Liver (tissue), 9 donors: ENCODE data around the gene RHBDD3. TPM values are rescaled to one million over a fixed set of nuclear protein-coding genes. Genes with fewer than 3 reads are reported as not detected.

Experiments
- DNase-seq: peaks from one replicate; pipeline ENCODE4 v3.0.0-alpha.2; 2017; ENCODE audit warnings: low spot score
- H3K27ac ChIP-seq, 2 donors: one replicate each; pipeline ENCODE4 v1.7.0; 2013; ENCODE audit warnings: inconsistent platforms in 2 of 2, low read length in 2 of 2, control low read depth in 1 of 2, low read depth in 1 of 2, mild to moderate bottlenecking in 1 of 2
- H3K27me3 ChIP-seq, 4 donors: one replicate each; pipeline versions ENCODE4 v1.6.1 to v1.7.0; 2013; ENCODE audit warnings: low read length in 3 of 4, inconsistent platforms in 1 of 4, mild to moderate bottlenecking in 1 of 4, moderate library complexity in 1 of 4; ENCODE audit not compliant: control insufficient read depth in 4 of 4, insufficient read depth in 4 of 4
- H3K36me3 ChIP-seq, 4 donors: one replicate each; pipeline versions ENCODE4 v1.6.1 to v1.7.0; 2013; ENCODE audit warnings: low read length in 3 of 4, mild to moderate bottlenecking in 3 of 4, low read depth in 1 of 4, moderate library complexity in 1 of 4; ENCODE audit not compliant: control insufficient read depth in 4 of 4, insufficient read depth in 3 of 4
- H3K4me1 ChIP-seq, 4 donors: one replicate each; pipeline versions ENCODE4 v1.6.1 to v1.7.0; 2013; ENCODE audit warnings: low read length in 3 of 4, mild to moderate bottlenecking in 3 of 4, moderate library complexity in 1 of 4; ENCODE audit not compliant: control insufficient read depth in 4 of 4, insufficient read depth in 4 of 4
- H3K4me3 ChIP-seq, 3 donors: one replicate each; pipeline versions ENCODE4 v1.6.1 to v1.7.0; 2013; ENCODE audit warnings: low read length in 3 of 3, control low read depth in 1 of 3, low read depth in 1 of 3, mild to moderate bottlenecking in 1 of 3
- H3K9ac ChIP-seq, 2 donors: one replicate each; pipeline ENCODE4 v1.7.0; 2013; ENCODE audit warnings: low read length in 2 of 2, mild to moderate bottlenecking in 2 of 2, moderate library complexity in 2 of 2, control low read depth in 1 of 2, low read depth in 1 of 2
- H3K9me3 ChIP-seq, 4 donors: one replicate each; pipeline versions ENCODE4 v1.6.1 to v1.7.0; 2013; ENCODE audit warnings: low read length in 3 of 4; ENCODE audit not compliant: control insufficient read depth in 4 of 4
- EGR1 ChIP-seq, 2 donors: IDR thresholded peaks; 2 replicates each; pipeline ENCODE4 v1.6.1; 2016 to 2018; ENCODE audit warnings: antibody characterized with exemption in 2 of 2, low read depth in 2 of 2
- FOXA1 ChIP-seq: IDR thresholded peaks from 2 replicates; pipeline ENCODE4 v1.6.1; 2016; ENCODE audit warnings: antibody characterized with exemption
- FOXA2 ChIP-seq: IDR thresholded peaks from 2 replicates; pipeline ENCODE4 v1.6.1; 2016; ENCODE audit warnings: antibody characterized with exemption
- GABPA ChIP-seq, 2 donors: IDR thresholded peaks in 1 of 2; conservative IDR thresholded peaks in 1 of 2; 2 replicates each; pipeline ENCODE4 v1.6.1; 2016; ENCODE audit warnings: antibody characterized with exemption in 2 of 2, mild to moderate bottlenecking in 1 of 2, moderate library complexity in 1 of 2
- HNF4A ChIP-seq, 2 donors: conservative IDR thresholded peaks; 2 replicates each; pipeline ENCODE4 v1.6.1; 2016; ENCODE audit warnings: antibody characterized with exemption in 2 of 2, mild to moderate bottlenecking in 2 of 2
- HNF4G ChIP-seq: IDR thresholded peaks from 2 replicates; pipeline ENCODE4 v1.6.1; 2016; ENCODE audit warnings: antibody characterized with exemption
- JUND ChIP-seq, 2 donors: IDR thresholded peaks; 2 replicates each; pipeline ENCODE4 v1.6.1; 2016; ENCODE audit warnings: antibody characterized with exemption in 2 of 2
- RAD21 ChIP-seq, 2 donors: IDR thresholded peaks; 2 replicates each; pipeline ENCODE4 v1.6.1; 2016; ENCODE audit warnings: antibody characterized with exemption in 2 of 2, mild to moderate bottlenecking in 2 of 2
- RXRA ChIP-seq, 2 donors: IDR thresholded peaks; 2 replicates each; pipeline ENCODE4 v1.6.1; 2017 to 2018; ENCODE audit warnings: antibody characterized with exemption in 2 of 2, mild to moderate bottlenecking in 1 of 2
- TAF1 ChIP-seq: conservative IDR thresholded peaks from 2 replicates; pipeline ENCODE4 v1.6.1; 2016; ENCODE audit warnings: antibody characterized with exemption, mild to moderate bottlenecking
- YY1 ChIP-seq: IDR thresholded peaks from 2 replicates; pipeline ENCODE4 v1.6.1; 2016; ENCODE audit warnings: antibody characterized with exemption, mild to moderate bottlenecking
- WGBS: extraction: QIAGEN DNeasy Blood & Tissue Kit; methylation state at CpG from one replicate; pipeline ENCODE4 v1.1.7; 2013; 5-methylcytosine and 5-hydroxymethylcytosine counted together
- polyA plus RNA-seq, 2 donors: library from polyadenylated mRNA; stranded (reverse) in 1 of 2; unstranded in 1 of 2; fragments of 200-250 nt in 1 of 2; fragments of >200 nt in 1 of 2; fragmentation: Nextera tagmentation in 1 of 2; extraction: Ambion mirVana in 1 of 2; gene quantifications; one replicate each; pipeline versions ENCODE4 v1.2.1 to v1.2.3, GENCODE V29; 2013 to 2015
- total RNA-seq, 2 donors: library from RNA; depleted of rRNA; stranded (reverse); fragments of >200 nt; gene quantifications; one replicate each; pipeline ENCODE4 v1.2.3, GENCODE V29; 2014
- TF ChIP-seq, protein P1 (sequence below): IDR thresholded peaks from 2 replicates; pipeline ENCODE4 v1.6.1; 2016; ENCODE audit warnings: antibody characterized with exemption
- TF ChIP-seq, protein P2 (sequence below): fragments of 150-350 bp; IDR thresholded peaks from 2 replicates; pipeline ENCODE4 v1.5.1; 2017; ENCODE audit warnings: improper control_type of control experiment, low read depth, low read length; ENCODE audit not compliant: missing input control
- TF ChIP-seq, protein P3 (sequence below): IDR thresholded peaks from 2 replicates; pipeline ENCODE4 v1.6.1; 2016; ENCODE audit warnings: antibody characterized with exemption
- TF ChIP-seq, protein P4 (sequence below): IDR thresholded peaks from 2 replicates; pipeline ENCODE4 v1.6.1; 2016; ENCODE audit warnings: antibody characterized with exemption
- TF ChIP-seq, protein P5 (sequence below): IDR thresholded peaks from 2 replicates; pipeline ENCODE4 v1.6.1; 2016; ENCODE audit warnings: antibody characterized with exemption, mild to moderate bottlenecking
- donor health status: healthy.
- donor health status: healthy.
- donor health status: healthy.
- donor health status: healthy.
- donor health status: healthy.

RHBDD3 gene
- total and polyA plus RNA-seq, 4 donors: 14.3 to 26.5 (median 18.3) TPM

DNA sequence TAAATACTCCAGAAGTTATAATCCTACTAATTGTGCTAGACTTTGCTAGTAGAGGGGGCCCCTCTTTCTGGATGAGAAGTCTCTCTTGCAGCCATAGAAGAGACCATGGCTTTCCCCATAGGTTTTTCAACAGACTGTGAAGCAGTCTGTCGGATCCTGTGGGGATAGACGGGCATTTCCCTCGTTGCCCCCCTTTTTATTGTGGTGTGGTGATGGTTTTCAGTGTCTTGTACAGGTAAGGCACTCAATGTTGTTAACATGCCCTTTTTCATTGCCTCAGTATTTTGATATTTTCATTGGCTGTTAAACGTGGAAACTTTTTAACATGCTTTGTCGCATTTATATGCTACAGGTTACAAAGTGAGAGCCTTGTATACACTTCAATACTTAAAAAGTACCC is 22.3 kb upstream of the RHBDD3 start:
- Histone ChIP-seq H3K27ac (no peak overlapping the region), H3K36me3 (peaks cover 29 to 87% (median 82%) of the 10 kb centered on the region in 4 donors), H3K27me3 (no peaks in the 10 kb centered on the region), H3K9me3 (no peaks in the 10 kb centered on the region), H3K4me1 (no peaks in the 10 kb centered on the region), H3K4me3 (no peak overlapping the region), H3K9ac (no peak overlapping the region)
- DNase-seq: no peak
- 80% methylated on average over 5 of the region's 5 CpGs for WGBS
- TF ChIP-seq HNF4G (no peak), GABPA (IDR thresholded peaks at IDR 0.05 in 1 of 2, conservative IDR thresholded peaks at IDR 0.05 in 1 of 2) (no peak), FOXA1 (no peak), RXRA (IDR thresholded peaks at IDR 0.05) (no peak), EGR1 (IDR thresholded peaks at IDR 0.05; ENCODE audit: low read depth in 2 of 2) (no peak), TAF1 (no peak), JUND (IDR thresholded peaks at IDR 0.05) (no peak), FOXA2 (no peak), HNF4A (conservative IDR thresholded peaks at IDR 0.05) (no peak), RAD21 (IDR thresholded peaks at IDR 0.05) (no peak)
- TF ChIP-seq, protein P1, sequence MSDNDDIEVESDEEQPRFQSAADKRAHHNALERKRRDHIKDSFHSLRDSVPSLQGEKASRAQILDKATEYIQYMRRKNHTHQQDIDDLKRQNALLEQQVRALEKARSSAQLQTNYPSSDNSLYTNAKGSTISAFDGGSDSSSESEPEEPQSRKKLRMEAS: no peak
- TF ChIP-seq, protein P2, sequence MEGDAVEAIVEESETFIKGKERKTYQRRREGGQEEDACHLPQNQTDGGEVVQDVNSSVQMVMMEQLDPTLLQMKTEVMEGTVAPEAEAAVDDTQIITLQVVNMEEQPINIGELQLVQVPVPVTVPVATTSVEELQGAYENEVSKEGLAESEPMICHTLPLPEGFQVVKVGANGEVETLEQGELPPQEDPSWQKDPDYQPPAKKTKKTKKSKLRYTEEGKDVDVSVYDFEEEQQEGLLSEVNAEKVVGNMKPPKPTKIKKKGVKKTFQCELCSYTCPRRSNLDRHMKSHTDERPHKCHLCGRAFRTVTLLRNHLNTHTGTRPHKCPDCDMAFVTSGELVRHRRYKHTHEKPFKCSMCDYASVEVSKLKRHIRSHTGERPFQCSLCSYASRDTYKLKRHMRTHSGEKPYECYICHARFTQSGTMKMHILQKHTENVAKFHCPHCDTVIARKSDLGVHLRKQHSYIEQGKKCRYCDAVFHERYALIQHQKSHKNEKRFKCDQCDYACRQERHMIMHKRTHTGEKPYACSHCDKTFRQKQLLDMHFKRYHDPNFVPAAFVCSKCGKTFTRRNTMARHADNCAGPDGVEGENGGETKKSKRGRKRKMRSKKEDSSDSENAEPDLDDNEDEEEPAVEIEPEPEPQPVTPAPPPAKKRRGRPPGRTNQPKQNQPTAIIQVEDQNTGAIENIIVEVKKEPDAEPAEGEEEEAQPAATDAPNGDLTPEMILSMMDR: no peak
- TF ChIP-seq, protein P3, sequence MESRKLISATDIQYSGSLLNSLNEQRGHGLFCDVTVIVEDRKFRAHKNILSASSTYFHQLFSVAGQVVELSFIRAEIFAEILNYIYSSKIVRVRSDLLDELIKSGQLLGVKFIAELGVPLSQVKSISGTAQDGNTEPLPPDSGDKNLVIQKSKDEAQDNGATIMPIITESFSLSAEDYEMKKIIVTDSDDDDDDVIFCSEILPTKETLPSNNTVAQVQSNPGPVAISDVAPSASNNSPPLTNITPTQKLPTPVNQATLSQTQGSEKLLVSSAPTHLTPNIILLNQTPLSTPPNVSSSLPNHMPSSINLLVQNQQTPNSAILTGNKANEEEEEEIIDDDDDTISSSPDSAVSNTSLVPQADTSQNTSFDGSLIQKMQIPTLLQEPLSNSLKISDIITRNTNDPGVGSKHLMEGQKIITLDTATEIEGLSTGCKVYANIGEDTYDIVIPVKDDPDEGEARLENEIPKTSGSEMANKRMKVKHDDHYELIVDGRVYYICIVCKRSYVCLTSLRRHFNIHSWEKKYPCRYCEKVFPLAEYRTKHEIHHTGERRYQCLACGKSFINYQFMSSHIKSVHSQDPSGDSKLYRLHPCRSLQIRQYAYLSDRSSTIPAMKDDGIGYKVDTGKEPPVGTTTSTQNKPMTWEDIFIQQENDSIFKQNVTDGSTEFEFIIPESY: no peak
- TF ChIP-seq, protein P4, sequence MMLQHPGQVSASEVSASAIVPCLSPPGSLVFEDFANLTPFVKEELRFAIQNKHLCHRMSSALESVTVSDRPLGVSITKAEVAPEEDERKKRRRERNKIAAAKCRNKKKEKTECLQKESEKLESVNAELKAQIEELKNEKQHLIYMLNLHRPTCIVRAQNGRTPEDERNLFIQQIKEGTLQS: no peak
- TF ChIP-seq, protein P5, sequence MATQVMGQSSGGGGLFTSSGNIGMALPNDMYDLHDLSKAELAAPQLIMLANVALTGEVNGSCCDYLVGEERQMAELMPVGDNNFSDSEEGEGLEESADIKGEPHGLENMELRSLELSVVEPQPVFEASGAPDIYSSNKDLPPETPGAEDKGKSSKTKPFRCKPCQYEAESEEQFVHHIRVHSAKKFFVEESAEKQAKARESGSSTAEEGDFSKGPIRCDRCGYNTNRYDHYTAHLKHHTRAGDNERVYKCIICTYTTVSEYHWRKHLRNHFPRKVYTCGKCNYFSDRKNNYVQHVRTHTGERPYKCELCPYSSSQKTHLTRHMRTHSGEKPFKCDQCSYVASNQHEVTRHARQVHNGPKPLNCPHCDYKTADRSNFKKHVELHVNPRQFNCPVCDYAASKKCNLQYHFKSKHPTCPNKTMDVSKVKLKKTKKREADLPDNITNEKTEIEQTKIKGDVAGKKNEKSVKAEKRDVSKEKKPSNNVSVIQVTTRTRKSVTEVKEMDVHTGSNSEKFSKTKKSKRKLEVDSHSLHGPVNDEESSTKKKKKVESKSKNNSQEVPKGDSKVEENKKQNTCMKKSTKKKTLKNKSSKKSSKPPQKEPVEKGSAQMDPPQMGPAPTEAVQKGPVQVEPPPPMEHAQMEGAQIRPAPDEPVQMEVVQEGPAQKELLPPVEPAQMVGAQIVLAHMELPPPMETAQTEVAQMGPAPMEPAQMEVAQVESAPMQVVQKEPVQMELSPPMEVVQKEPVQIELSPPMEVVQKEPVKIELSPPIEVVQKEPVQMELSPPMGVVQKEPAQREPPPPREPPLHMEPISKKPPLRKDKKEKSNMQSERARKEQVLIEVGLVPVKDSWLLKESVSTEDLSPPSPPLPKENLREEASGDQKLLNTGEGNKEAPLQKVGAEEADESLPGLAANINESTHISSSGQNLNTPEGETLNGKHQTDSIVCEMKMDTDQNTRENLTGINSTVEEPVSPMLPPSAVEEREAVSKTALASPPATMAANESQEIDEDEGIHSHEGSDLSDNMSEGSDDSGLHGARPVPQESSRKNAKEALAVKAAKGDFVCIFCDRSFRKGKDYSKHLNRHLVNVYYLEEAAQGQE: no peak

DNA sequence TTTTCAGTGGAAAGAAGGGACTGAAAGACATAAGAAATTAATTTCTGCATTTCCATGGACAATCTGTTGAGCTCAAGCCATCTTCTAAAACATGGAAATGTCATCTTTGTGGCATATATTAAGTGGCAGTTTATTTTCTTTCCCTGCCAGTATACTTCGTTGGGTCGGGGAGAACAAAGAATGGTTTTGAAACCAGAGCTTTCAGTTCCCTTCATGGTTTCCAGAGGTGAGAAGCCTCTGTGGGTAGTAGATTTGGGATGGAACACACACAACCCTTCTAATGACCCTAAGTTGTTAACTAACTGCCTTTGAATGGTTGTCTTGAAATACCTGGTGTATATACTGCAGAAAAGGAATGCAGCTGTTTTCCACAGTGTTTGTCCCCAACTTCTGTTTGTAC is 21.1 kb upstream of the RHBDD3 start:
- TF ChIP-seq, protein P4: no peak
- TF ChIP-seq JUND (IDR thresholded peaks at IDR 0.05) (no peak), RXRA (IDR thresholded peaks at IDR 0.05) (no peak), YY1 (no peak)
- TF ChIP-seq, protein P1: no peak
- Histone ChIP-seq H3K36me3 (peaks cover 25 to 85% (median 83%) of the 10 kb centered on the region in 4 donors), H3K4me1 (no peaks in the 10 kb centered on the region), H3K4me3 (no peak overlapping the region), H3K27ac (no peak overlapping the region), H3K27me3 (no peaks in the 10 kb centered on the region), H3K9me3 (no peaks in the 10 kb centered on the region), H3K9ac (no peak overlapping the region)
- WGBS: 71% methylated on average over 2 of the region's 2 CpGs
- DNase-seq: no peak
